Measurements from ENCODE around the gene KIAA0232. TPM values are rescaled to one million over a fixed set of nuclear protein-coding genes. Genes with fewer than 3 reads are reported as not detected.

The KIAA0232 gene
- total RNA-seq, 4 donors from 2014 or later: 19.8 to 73.6 (median 49.5) TPM

- DNase-seq: no peak
- TF ChIP-seq POLR2A (IDR thresholded peaks at IDR 0.05): no peak
- no peak for TF ChIP-seq CTCF (IDR thresholded peaks at IDR 0.05)
- Histone ChIP-seq H3K27me3 (no peaks in the 10 kb centered on the region), H3K27ac (no peak overlapping the region), H3K4me3 (no peak overlapping the region), H3K36me3 (peaks cover 0 to 39% (median 0%) of the 10 kb centered on the region in 3 donors), H3K9me3 (peaks cover 0 to 9% (median 0%) of the 10 kb centered on the region in 4 donors), H3K4me1 (no peaks in the 10 kb centered on the region)
Observed at GRCh38 chr4:6824071-6824470, 41.5 kb downstream of the KIAA0232 start.

DNA sequence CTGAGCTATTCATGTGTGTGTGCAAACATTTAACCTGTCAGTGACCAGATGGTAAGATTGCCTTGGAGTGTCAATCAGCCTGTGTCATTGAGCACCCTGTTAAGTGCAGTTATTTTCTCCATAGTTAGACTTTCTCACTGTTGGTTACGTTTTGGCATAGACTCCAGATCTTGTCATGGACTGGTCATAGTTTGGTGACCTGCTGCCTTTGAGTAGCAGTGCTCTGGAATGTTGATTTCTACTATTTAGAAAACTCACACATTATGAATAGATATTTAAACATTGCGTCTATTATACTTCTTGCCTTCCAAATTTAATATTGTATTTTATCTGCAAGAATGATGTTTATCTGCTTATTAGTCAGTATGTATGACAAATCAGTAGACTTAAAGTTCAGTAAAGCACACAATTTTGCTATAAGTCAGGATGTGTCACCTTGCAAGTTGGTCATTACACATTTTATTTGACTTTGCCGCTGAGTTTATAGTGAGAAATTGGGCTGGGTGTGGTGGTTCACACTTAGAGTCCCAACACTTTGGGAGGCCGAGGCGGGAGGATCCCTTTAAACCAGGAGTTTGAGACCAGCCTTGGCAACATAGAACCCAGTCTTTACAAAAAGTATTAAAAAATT, 42.4 kb downstream of the KIAA0232 start:
- no peak overlapping the region for H3K27ac ChIP-seq
- DNase-seq: no peak
- no peak overlapping the region for H3K4me3 ChIP-seq
- peaks cover 0 to 47% (median 0%) of the 10 kb centered on the region in 3 donors for H3K36me3 ChIP-seq
- H3K9me3 ChIP-seq: peaks cover 0 to 9% (median 0%) of the 10 kb centered on the region in 4 donors
- TF ChIP-seq POLR2A (IDR thresholded peaks at IDR 0.05) (no peak), CTCF (IDR thresholded peaks at IDR 0.05) (no peak)
- H3K27me3 ChIP-seq: no peaks in the 10 kb centered on the region
- no peaks in the 10 kb centered on the region for H3K4me1 ChIP-seq

DNA sequence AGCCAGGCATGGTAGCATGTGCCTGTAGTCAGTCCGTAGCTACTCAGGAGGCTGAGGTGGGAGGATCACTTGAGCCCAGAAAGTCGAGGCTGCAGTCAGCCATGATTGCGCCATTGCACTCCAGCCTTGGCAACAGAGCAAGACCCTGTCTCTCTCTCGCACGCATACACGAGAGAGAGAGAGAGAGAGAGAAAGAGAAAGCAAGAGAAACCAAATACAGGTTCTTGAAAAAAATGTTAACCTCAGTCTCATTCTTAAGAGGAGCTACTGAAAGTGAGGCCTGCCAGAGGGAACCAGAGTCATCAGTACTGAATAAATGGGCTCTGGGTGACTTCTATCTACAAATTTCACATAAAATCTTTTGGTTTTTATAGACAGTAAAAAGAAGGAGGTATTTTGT, 42.9 kb downstream of the KIAA0232 start:
- H3K4me1 ChIP-seq: no peaks in the 10 kb centered on the region
- H3K36me3 ChIP-seq: peaks cover 0 to 52% (median 0%) of the 10 kb centered on the region in 3 donors
- no peak overlapping the region for H3K4me3 ChIP-seq
- no peak overlapping the region for H3K27ac ChIP-seq
- TF ChIP-seq POLR2A (IDR thresholded peaks at IDR 0.05) (no peak), CTCF (IDR thresholded peaks at IDR 0.05) (no peak)
- H3K27me3 ChIP-seq: no peaks in the 10 kb centered on the region
- H3K9me3 ChIP-seq: peaks cover 0 to 9% (median 0%) of the 10 kb centered on the region in 4 donors
- DNase-seq: no peak

GRCh38 chr4:6826781-6827508, 44.4 kb downstream of the KIAA0232 start:
- no peaks in the 10 kb centered on the region for H3K9me3 ChIP-seq
- DNase-seq: no peak
- peaks cover 0 to 67% (median 0%) of the 10 kb centered on the region in 3 donors for H3K36me3 ChIP-seq
- H3K27ac ChIP-seq: no peak overlapping the region
- H3K4me1 ChIP-seq: no peaks in the 10 kb centered on the region
- TF ChIP-seq CTCF (IDR thresholded peaks at IDR 0.05) (no peak), POLR2A (IDR thresholded peaks at IDR 0.05) (no peak)
- H3K4me3 ChIP-seq: no peak overlapping the region
- H3K27me3 ChIP-seq: no peaks in the 10 kb centered on the region

GRCh38 chr4:6829086-6829485, 46.6 kb downstream of the KIAA0232 start:
- H3K4me3 ChIP-seq: no peak overlapping the region
- no peak for TF ChIP-seq POLR2A (IDR thresholded peaks at IDR 0.05)
- TF ChIP-seq CTCF (IDR thresholded peaks at IDR 0.05): no peak
- H3K36me3 ChIP-seq: peaks cover 0 to 79% (median 0%) of the 10 kb centered on the region in 3 donors
- H3K27me3 ChIP-seq: no peaks in the 10 kb centered on the region
- DNase-seq: no peak
- H3K4me1 ChIP-seq: no peaks in the 10 kb centered on the region
- no peak overlapping the region for H3K27ac ChIP-seq
- no peaks in the 10 kb centered on the region for H3K9me3 ChIP-seq
